Smooth muscle cell (in vitro differentiated cells): ENCODE measurements around the gene SCAMP5. TPM values are rescaled to one million over a fixed set of nuclear protein-coding genes. Genes with fewer than 3 reads are reported as not detected.

Experiments
- DNase-seq: peaks from one replicate; lab custom pipeline; 2025; ENCODE audit not compliant: unreplicated experiment; lab: John Stamatoyannopoulos, UW
- H2AFZ ChIP-seq: fragments of 200-600 bp; sonication (generic); 2 replicates; pipeline ENCODE4 v1.6.0; 2016; ENCODE audit warnings: antibody characterized with exemption, low read depth, mild to moderate bottlenecking
- H3F3A ChIP-seq: fragments of 200-600 bp; sonication (generic); 2 replicates; pipeline ENCODE4 v1.6.0; 2017; ENCODE audit warnings: antibody characterized with exemption, low read depth
- H3K27ac ChIP-seq: fragments of 200-600 bp; sonication (generic); 2 replicates; pipeline ENCODE4 v1.5.1; 2016; ENCODE audit warnings: low read depth, mild to moderate bottlenecking
- H3K27me3 ChIP-seq: fragments of 200-600 bp; sonication (generic); 2 replicates; pipeline ENCODE4 v1.6.1; 2016; ENCODE audit warnings: low read depth, mild to moderate bottlenecking
- H3K36me3 ChIP-seq: fragments of 200-600 bp; sonication (generic); 2 replicates; pipeline ENCODE4 v1.5.1; 2016; ENCODE audit warnings: low read depth
- H3K4me1 ChIP-seq: fragments of 200-600 bp; sonication (generic); 2 replicates; pipeline ENCODE4 v1.5.1; 2016; ENCODE audit warnings: low read depth
- H3K4me2 ChIP-seq: fragments of 200-600 bp; sonication (generic); 2 replicates; pipeline ENCODE4 v1.6.0; 2016; ENCODE audit warnings: mild to moderate bottlenecking
- H3K4me3 ChIP-seq: fragments of 200-600 bp; sonication (generic); 2 replicates; pipeline ENCODE4 v1.5.1; 2016; ENCODE audit warnings: mild to moderate bottlenecking
- H3K79me2 ChIP-seq: fragments of 200-600 bp; sonication (generic); 2 replicates; pipeline ENCODE4 v1.6.0; 2016; ENCODE audit warnings: low read depth, mild to moderate bottlenecking
- H3K9ac ChIP-seq: fragments of 200-600 bp; sonication (generic); 2 replicates; pipeline ENCODE4 v1.6.0; 2016; ENCODE audit warnings: low read depth
- H3K9me3 ChIP-seq: fragments of 200-600 bp; sonication (generic); replicated peaks from 2 replicates; pipeline ENCODE4 v1.5.1; 2016; ENCODE audit warnings: low read depth
- H4K20me1 ChIP-seq: fragments of 200-600 bp; sonication (generic); 2 replicates; pipeline ENCODE4 v1.6.0; 2016; ENCODE audit warnings: low read depth
- CTCF ChIP-seq: fragments of 200-600 bp; sonication (generic); IDR thresholded peaks from 2 replicates; pipeline ENCODE4 v1.5.1; 2017; ENCODE audit warnings: borderline replicate concordance, mild to moderate bottlenecking, antibody characterized with exemption; ENCODE audit not compliant: insufficient read depth, poor library complexity, severe bottlenecking
- WGBS: methylation state at CpG from one replicate; pipeline ENCODE4 v1.1.7; 2016; ENCODE audit warnings: low lambda C conversion rate; 5-methylcytosine and 5-hydroxymethylcytosine counted together
- polyA plus RNA-seq: library from polyadenylated mRNA; unstranded; fragments of >200 nt; fragmentation: Nextera tagmentation; extraction: Ambion mirVana; gene quantifications from 2 replicates; pipeline ENCODE4 v1.2.1, GENCODE V29; 2016
- total RNA-seq: library from RNA; depleted of rRNA; stranded (reverse); fragments of >200 nt; gene quantifications from 2 replicates; pipeline ENCODE4 v1.2.3, GENCODE V29; 2014

Gene SCAMP5
- total and polyA plus RNA-seq, 2 experiments from 2014 or later = 6.6 to 18.1 TPM

GRCh38 chr15:74963213-74963612 is 32.1 kb upstream of the SCAMP5 start:
- H3K9ac ChIP-seq = no peak overlapping the region
- no peaks in the 10 kb centered on the region for H3K9me3 ChIP-seq
- no peaks in the 10 kb centered on the region for H3K79me2 ChIP-seq
- no peak overlapping the region for H3K4me2 ChIP-seq
- TF ChIP-seq CTCF = no peak
- no peak overlapping the region for H2AFZ ChIP-seq
- no peaks in the 10 kb centered on the region for H3F3A ChIP-seq
- H3K4me1 ChIP-seq = peaks cover 7% of the 10 kb centered on the region
- H3K4me3 ChIP-seq = no peak overlapping the region
- H4K20me1 ChIP-seq = no peaks in the 10 kb centered on the region
- no peak overlapping the region for H3K27ac ChIP-seq
- no peak for DNase-seq
- peaks cover 6% of the 10 kb centered on the region for H3K27me3 ChIP-seq
- 89% methylated on average over 4 of the region's 4 CpGs for WGBS
- H3K36me3 ChIP-seq = no peaks in the 10 kb centered on the region

- no peaks in the 10 kb centered on the region for H3K27me3 ChIP-seq
- no peaks in the 10 kb centered on the region for H3K36me3 ChIP-seq
- H4K20me1 ChIP-seq = no peaks in the 10 kb centered on the region
- no peaks in the 10 kb centered on the region for H3K9me3 ChIP-seq
- H3K4me2 ChIP-seq = no peak overlapping the region
- H3K4me1 ChIP-seq = no peaks in the 10 kb centered on the region
- no peak overlapping the region for H2AFZ ChIP-seq
- no peak for TF ChIP-seq CTCF
- 66% methylated on average over 3 of the region's 3 CpGs for WGBS
- DNase-seq = no peak
- H3K27ac ChIP-seq = no peak overlapping the region
- no peak overlapping the region for H3K9ac ChIP-seq
- no peaks in the 10 kb centered on the region for H3K79me2 ChIP-seq
- no peak overlapping the region for H3K4me3 ChIP-seq
- no peaks in the 10 kb centered on the region for H3F3A ChIP-seq
These were observed 30.6 kb upstream of the SCAMP5 start for GRCh38 chr15:74964794-74965193.

- H3K4me1 ChIP-seq = no peaks in the 10 kb centered on the region
- WGBS = 96% methylated on average over 5 of the region's 5 CpGs
- no peak overlapping the region for H3K27ac ChIP-seq
- no peak for DNase-seq
- H3K4me2 ChIP-seq = no peak overlapping the region
- H3K27me3 ChIP-seq = no peaks in the 10 kb centered on the region
- H3K36me3 ChIP-seq = no peaks in the 10 kb centered on the region
- no peak for TF ChIP-seq CTCF
- no peak overlapping the region for H2AFZ ChIP-seq
- H3F3A ChIP-seq = no peaks in the 10 kb centered on the region
- H4K20me1 ChIP-seq = no peaks in the 10 kb centered on the region
- H3K9ac ChIP-seq = no peak overlapping the region
- no peak overlapping the region for H3K4me3 ChIP-seq
- no peaks in the 10 kb centered on the region for H3K9me3 ChIP-seq
- no peaks in the 10 kb centered on the region for H3K79me2 ChIP-seq
These were observed 27.7 kb upstream of the SCAMP5 start for GRCh38 chr15:74967670-74968069.

- Histone ChIP-seq H3K4me1 (no peaks in the 10 kb centered on the region), H2AFZ (no peak overlapping the region), H3K27me3 (no peaks in the 10 kb centered on the region), H3K27ac (no peak overlapping the region), H3K4me2 (no peak overlapping the region), H3K9ac (no peak overlapping the region), H3K79me2 (no peaks in the 10 kb centered on the region), H3F3A (peaks cover 8% of the 10 kb centered on the region), H3K36me3 (no peaks in the 10 kb centered on the region), H3K9me3 (no peaks in the 10 kb centered on the region), H4K20me1 (no peaks in the 10 kb centered on the region), H3K4me3 (no peak overlapping the region)
- no peak for DNase-seq
- WGBS = 96% methylated on average over 1 of the region's 1 CpG
- TF ChIP-seq CTCF = no peak
These were observed 19.2 kb upstream of the SCAMP5 start for GRCh38 chr15:74976159-74976558.
